NT2/D1 (cell line): ENCODE data around the gene OVOL3.

Source experiments
- SUZ12 ChIP-seq: IDR thresholded peaks from 2 replicates; pipeline ENCODE4 v1.6.1; 2011; ENCODE audit not compliant: insufficient read length, insufficient read depth; ENCODE audit errors: extremely low read depth
- YY1 ChIP-seq: IDR thresholded peaks from 2 replicates; pipeline ENCODE4 v1.6.1; 2011; ENCODE audit not compliant: insufficient read length, insufficient read depth

- no peak for TF ChIP-seq YY1
- no peak for TF ChIP-seq SUZ12
These were observed 11.7 kb upstream of the OVOL3 start for GRCh38 chr19:36099166-36099785.
